ENCODE data around the gene GRIP2.

Gene GRIP2

GRCh38 chr3:14511623-14512280 is 28.4 kb downstream of the GRIP2 start:
- DNase-seq (ENCODE audit: extremely low spot score) = no peak
- ChIA-PET POLR2A (no interaction called here), CTCF (interaction anchor here (1.2 to 5.8 kb wide), 4 partner anchors 14 to 409 kb away, joined by 4 to 59 read pairs (median 5); no protein-coding TSS in a partner anchor)
- TF ChIP-seq CTCF (IDR thresholded peaks at IDR 0.05; ENCODE audit: control extremely low read depth, extremely low read depth, low read depth, missing control alignments) = no peak

GRCh38 chr3:14510838-14511622 is 29.1 kb downstream of the GRIP2 start:
- CTCF ChIA-PET = interaction anchor here (1.2 to 5.8 kb wide), 4 partner anchors 15 to 410 kb away, joined by 4 to 59 read pairs (median 5); no protein-coding TSS in a partner anchor
- TF ChIP-seq CTCF (IDR thresholded peaks at IDR 0.05; ENCODE audit: control extremely low read depth, extremely low read depth, low read depth, missing control alignments) = no peak
- no peak for DNase-seq (ENCODE audit: extremely low spot score)
- POLR2A ChIA-PET = no interaction called here

- TF ChIP-seq CTCF (IDR thresholded peaks at IDR 0.05; ENCODE audit: control extremely low read depth, extremely low read depth, low read depth, missing control alignments) = no peak
- no peak for DNase-seq (ENCODE audit: extremely low spot score)
- ChIA-PET CTCF (interaction anchor here (0.7 to 5.8 kb wide), 16 partner anchors 8 to 417 kb away, joined by 3 to 59 read pairs (median 4); no protein-coding TSS in a partner anchor), POLR2A (no interaction called here)
Measured at GRCh38 chr3:14509796-14510100, 30.4 kb downstream of the GRIP2 start.

GRCh38 chr3:14508966-14509795 is 31.0 kb downstream of the GRIP2 start:
- POLR2A ChIA-PET = no interaction called here
- TF ChIP-seq CTCF (IDR thresholded peaks at IDR 0.05; ENCODE audit: control extremely low read depth, extremely low read depth, low read depth, missing control alignments) = peak; percentile 93
- CTCF ChIA-PET = interaction anchor here (0.6 to 5.8 kb wide), 25 partner anchors 8 to 418 kb away, joined by 3 to 59 read pairs (median 4); no protein-coding TSS in a partner anchor
- DNase-seq (ENCODE audit: extremely low spot score) = peak; percentile 87

GRCh38 chr3:14508505-14508819 is 31.7 kb downstream of the GRIP2 start:
- ChIA-PET CTCF (interaction anchor here (0.8 to 5.8 kb wide), 21 partner anchors 9 to 419 kb away, joined by 3 to 59 read pairs (median 5); no protein-coding TSS in a partner anchor), POLR2A (no interaction called here)
- DNase-seq (ENCODE audit: extremely low spot score) = no peak
- no peak for TF ChIP-seq CTCF (IDR thresholded peaks at IDR 0.05; ENCODE audit: control extremely low read depth, extremely low read depth, low read depth, missing control alignments)
